Astrocyte of the spinal cord (primary cell): ENCODE measurements around the gene JAG2.

ENCODE experiments used
- DNase-seq: peaks from one replicate; pipeline ENCODE4 v3.0.0; 2011; ENCODE audit warnings: low read depth, low spot score
- H3K4me3 ChIP-seq: 2 replicates; pipeline ENCODE4 v1.5.1; 2011; ENCODE audit warnings: low read depth, mild to moderate bottlenecking, low read length, moderate library complexity
- CTCF ChIP-seq: IDR thresholded peaks from 2 replicates; pipeline ENCODE4 v1.5.1; 2012; ENCODE audit warnings: low read depth, mild to moderate bottlenecking, low read length, inconsistent platforms
- in situ Hi-C: cut with HindIII; loops from 2 replicates; pipeline ENCODE4 v1.10.0; 2017; ENCODE audit warnings: low sequenced_read_pairs

Gene JAG2

GRCh38 chr14:105155681-105156413, 12.7 kb downstream of the JAG2 start:
- no peak for TF ChIP-seq CTCF
- no peak for DNase-seq
- H3K4me3 ChIP-seq: no peak overlapping the region
- in situ Hi-C loops: no loop called here

- no peak overlapping the region for H3K4me3 ChIP-seq
- in situ Hi-C loops: no loop called here
- DNase-seq: no peak
- TF ChIP-seq CTCF: no peak
Measured at GRCh38 chr14:105155071-105155651, 13.4 kb downstream of the JAG2 start.

GRCh38 chr14:105154476-105154871, 14.1 kb downstream of the JAG2 start:
- TF ChIP-seq CTCF: no peak
- DNase-seq: no peak
- in situ Hi-C loops: no loop called here

GRCh38 chr14:105153739-105154475, 14.7 kb downstream of the JAG2 start:
- in situ Hi-C loops: no loop called here
- H3K4me3 ChIP-seq: no peak overlapping the region
- DNase-seq: no peak
- no peak for TF ChIP-seq CTCF

More at GRCh38 chr14:105154476-105154871, 14.1 kb downstream of the JAG2 start:
- H3K4me3 ChIP-seq: no peak overlapping the region

- in situ Hi-C loops: no loop called here
- H3K4me3 ChIP-seq: no peak overlapping the region
Measured at GRCh38 chr14:105153331-105153731, 15.2 kb downstream of the JAG2 start.

More at GRCh38 chr14:105153331-105153731, 15.2 kb downstream of the JAG2 start:
- TF ChIP-seq CTCF: no peak
- no peak for DNase-seq
